HFFc6 (cell line): ENCODE measurements around the gene DDAH1. TPM values are rescaled to one million over a fixed set of nuclear protein-coding genes. Genes with fewer than 3 reads are reported as not detected.

Experiments used
- DNase-seq: peaks from one replicate; pipeline ENCODE4 v3.0.0-alpha.2; 2018
- H3K27ac Mint-ChIP-seq: 2 replicates; pipeline ENCODE4 v1.8.0; 2020; ENCODE audit warnings: mild to moderate bottlenecking, mixed read lengths
- H3K27me3 Mint-ChIP-seq: 2 replicates; pipeline ENCODE4 v1.8.0; 2021; ENCODE audit warnings: mild to moderate bottlenecking, moderate library complexity, mixed read lengths; ENCODE audit not compliant: insufficient read depth
- H3K36me3 Mint-ChIP-seq: 2 replicates; pipeline ENCODE4 v1.8.0; 2021; ENCODE audit warnings: low read depth, mixed read lengths
- H3K4me1 Mint-ChIP-seq: 2 replicates; pipeline ENCODE4 v1.8.0; 2020; ENCODE audit warnings: low read depth, mixed read lengths
- H3K4me3 Mint-ChIP-seq: 2 replicates; pipeline ENCODE4 v1.8.0; 2020; ENCODE audit warnings: mild to moderate bottlenecking, moderate library complexity, mixed read lengths
- H3K9me3 Mint-ChIP-seq: 2 replicates; pipeline ENCODE4 v1.8.0; 2020; ENCODE audit warnings: mild to moderate bottlenecking, mixed read lengths
- total RNA-seq, 6 experiments: library from RNA; stranded (reverse); fragmentation: NEBNext Ultra II Directional; extraction: Animal tissue kit (Norgen Biotek cat#: 25700); gene quantifications; 2 replicates in 1 of 6; 3 replicates in 5 of 6; pipeline ENCODE4 v1.2.3, GENCODE V29; 2021
- TF ChIP-seq, protein P1 (sequence below): fragments of 200-600 bp; sonication (generic); IDR thresholded peaks from 2 replicates; pipeline ENCODE4 v1.5.0; 2021; ENCODE audit warnings: antibody characterized with exemption, mild to moderate bottlenecking

The DDAH1 gene
- total RNA-seq, 6 experiments from 2014 or later, result 235 to 320 (median 277) TPM

DNA sequence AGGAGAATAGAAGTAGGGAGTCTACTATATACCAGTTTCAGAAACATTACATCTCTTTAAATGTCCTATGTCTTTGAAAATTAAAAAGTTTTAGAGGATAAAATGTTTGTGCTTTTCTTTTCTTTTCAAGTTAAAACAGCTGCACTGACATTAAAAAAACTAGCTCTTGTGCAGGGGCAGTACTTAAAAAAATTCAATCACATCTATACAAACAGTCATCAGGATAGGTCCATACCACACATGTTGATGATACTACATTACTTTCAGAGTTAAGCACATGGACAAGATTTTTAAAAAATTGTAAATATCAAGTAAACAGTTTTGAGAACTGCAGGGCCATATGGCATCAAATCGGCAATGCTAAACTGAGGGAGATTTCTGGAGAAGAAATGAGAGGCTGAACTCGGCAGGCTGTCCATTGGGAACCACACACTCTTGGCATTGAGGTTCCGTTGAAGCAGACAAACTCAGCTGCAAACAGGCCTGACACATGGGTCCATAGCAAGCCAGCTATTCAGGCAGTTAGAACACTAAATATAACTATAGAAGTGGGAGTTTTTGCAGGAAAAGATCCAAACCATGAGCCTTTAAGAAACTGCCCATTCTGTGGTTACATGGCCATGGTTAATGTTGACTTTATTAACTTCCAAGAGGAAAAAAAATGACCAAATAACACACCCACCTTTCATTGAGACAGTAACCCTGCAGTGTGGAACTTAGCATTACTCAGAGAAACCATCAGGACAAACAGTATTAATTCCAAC lies 104.0 kb downstream of the DDAH1 start:
- H3K4me1 Mint-ChIP-seq, result peaks cover 97% of the 10 kb centered on the region
- no peaks in the 10 kb centered on the region for H3K9me3 Mint-ChIP-seq
- peaks cover 58% of the 10 kb centered on the region for H3K36me3 Mint-ChIP-seq
- TF ChIP-seq, protein P1, sequence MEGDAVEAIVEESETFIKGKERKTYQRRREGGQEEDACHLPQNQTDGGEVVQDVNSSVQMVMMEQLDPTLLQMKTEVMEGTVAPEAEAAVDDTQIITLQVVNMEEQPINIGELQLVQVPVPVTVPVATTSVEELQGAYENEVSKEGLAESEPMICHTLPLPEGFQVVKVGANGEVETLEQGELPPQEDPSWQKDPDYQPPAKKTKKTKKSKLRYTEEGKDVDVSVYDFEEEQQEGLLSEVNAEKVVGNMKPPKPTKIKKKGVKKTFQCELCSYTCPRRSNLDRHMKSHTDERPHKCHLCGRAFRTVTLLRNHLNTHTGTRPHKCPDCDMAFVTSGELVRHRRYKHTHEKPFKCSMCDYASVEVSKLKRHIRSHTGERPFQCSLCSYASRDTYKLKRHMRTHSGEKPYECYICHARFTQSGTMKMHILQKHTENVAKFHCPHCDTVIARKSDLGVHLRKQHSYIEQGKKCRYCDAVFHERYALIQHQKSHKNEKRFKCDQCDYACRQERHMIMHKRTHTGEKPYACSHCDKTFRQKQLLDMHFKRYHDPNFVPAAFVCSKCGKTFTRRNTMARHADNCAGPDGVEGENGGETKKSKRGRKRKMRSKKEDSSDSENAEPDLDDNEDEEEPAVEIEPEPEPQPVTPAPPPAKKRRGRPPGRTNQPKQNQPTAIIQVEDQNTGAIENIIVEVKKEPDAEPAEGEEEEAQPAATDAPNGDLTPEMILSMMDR, result no peak
- peaks cover 6% of the 10 kb centered on the region for H3K27me3 Mint-ChIP-seq
- DNase-seq, result peak; percentile 41
- H3K27ac Mint-ChIP-seq, result peak overlapping the region; percentile 86
- peak overlapping the region; percentile 48 for H3K4me3 Mint-ChIP-seq

DNA sequence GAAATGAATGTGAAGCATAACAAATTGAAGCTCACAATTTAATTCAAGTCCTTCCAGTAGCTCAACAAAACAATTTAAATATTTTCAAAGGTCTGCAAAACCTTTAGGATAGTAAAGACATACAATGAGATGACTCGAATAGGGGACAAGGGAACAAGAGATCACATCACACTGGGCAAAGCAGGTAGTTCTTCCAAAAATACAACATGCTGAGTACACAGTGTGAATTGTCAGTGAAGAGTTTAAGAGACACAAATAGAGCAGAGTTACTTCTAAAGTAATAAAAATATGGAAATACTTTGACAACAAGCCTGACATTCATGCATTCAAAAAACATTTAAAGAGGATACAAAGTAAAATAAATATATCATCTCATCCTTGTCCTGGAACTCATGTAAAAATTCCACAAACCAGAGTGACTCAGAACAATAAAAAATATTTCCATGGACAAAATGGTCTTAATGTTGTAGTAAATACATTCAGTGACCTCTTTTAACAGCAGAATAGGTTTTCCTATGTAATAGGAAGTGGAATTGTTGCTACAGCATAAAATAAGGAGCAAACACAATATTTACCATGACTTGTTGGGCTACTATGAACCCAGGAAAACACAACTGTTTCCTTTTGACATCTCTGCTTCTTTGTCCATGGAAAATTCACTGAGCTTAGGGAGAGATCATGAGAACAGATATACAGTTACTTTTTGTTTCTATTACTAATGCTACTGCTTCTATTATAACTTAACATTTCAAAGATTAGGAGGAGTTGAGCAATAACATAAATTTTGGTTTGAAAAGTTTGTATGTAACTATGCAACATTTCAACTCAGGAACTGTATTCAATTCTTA lies 104.9 kb downstream of the DDAH1 start:
- TF ChIP-seq, protein P1, result no peak
- peak; percentile 64 for DNase-seq
- Mint-ChIP-seq H3K9me3 (no peaks in the 10 kb centered on the region), H3K4me3 (peak overlapping the region; percentile 48), H3K27me3 (peaks cover 6% of the 10 kb centered on the region), H3K27ac (peak overlapping the region; percentile 86), H3K36me3 (peaks cover 57% of the 10 kb centered on the region), H3K4me1 (peaks cover 97% of the 10 kb centered on the region)

DNA sequence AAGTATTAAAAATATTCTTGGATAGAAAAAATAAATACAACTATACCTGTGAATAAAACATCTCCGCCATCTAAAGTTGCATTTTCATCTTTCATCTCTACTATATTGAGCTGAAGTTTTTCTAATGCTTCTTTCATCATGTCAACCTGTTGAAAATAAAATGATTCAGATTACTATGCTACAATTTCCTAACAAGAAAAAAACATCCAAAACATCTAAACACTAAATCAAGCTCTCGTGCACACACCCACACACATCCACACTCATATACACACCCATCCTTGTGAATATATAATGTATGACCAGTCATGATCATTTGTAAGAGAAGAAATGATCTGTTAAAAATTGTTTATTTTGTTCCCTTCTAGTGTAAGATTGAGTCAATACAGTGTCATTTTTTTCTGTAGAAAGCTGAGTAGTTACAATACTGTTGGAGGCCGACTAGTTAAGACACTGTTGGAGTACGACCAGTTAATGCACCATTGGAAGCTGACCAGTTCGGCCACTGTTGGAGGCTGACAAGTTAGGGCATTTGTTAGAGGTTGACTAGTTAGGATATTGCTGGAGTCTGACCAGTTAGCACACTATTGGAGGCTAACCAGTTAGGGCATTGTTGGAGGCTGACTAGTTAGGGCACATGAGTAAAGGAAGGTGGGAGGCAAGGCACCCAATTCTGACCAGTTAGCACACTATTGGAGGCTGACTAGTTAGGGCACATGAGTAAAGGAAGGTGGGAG lies 106.1 kb downstream of the DDAH1 start:
- Mint-ChIP-seq H3K27me3 (0 out of 2 replicates have a peak, but pooled peaks cover under 1% of the 10 kb centered on the region), H3K36me3 (peaks cover 58% of the 10 kb centered on the region), H3K4me3 (peak overlapping the region; percentile 48), H3K27ac (peak overlapping the region; percentile 86), H3K9me3 (no peaks in the 10 kb centered on the region), H3K4me1 (peaks cover 97% of the 10 kb centered on the region)
- DNase-seq, result no peak
- TF ChIP-seq, protein P1, result no peak

DNA sequence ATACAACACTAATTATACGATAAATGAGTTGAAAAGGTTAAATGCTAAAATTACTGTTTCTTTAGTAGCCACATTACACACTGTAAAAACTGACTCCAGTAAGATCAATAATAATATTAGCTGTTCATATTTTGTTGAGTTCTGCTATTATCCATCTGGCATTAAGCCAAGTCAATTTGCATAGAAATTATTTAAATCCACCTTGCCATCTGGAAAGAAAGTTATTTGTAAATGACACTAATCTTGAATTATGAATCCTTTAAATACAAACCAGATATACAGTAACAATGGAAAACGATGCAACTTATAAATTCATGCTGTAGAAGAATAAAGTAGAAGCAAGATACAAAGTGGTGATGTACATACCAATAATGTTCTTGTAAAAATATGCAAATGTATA lies 107.1 kb downstream of the DDAH1 start:
- Mint-ChIP-seq H3K27ac (no peak overlapping the region), H3K36me3 (peaks cover 55% of the 10 kb centered on the region), H3K4me1 (peaks cover 91% of the 10 kb centered on the region), H3K4me3 (no peak overlapping the region), H3K9me3 (no peaks in the 10 kb centered on the region), H3K27me3 (0 out of 2 replicates have a peak, but pooled peaks cover 4% of the 10 kb centered on the region)
- no peak for DNase-seq
- TF ChIP-seq, protein P1, result no peak

DNA sequence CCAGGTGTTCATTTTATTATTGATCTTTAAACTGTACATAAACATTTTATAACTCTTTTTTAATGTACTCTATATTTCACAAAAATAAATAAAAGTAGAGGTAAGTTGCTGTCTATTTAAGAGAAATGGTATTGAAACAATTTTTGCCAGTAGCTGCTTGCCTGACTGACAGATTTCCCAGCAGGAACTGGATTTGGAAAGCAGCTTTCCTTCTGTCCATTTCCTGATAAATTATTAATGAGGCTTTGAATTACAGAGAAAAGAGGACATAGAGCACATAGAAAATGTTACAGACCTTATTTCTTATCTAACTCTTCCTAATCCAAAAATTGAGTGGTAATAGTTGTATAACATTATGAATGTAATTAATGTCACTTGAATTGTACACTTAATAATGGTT lies 108.8 kb downstream of the DDAH1 start:
- Mint-ChIP-seq H3K9me3 (no peaks in the 10 kb centered on the region), H3K36me3 (peaks cover 61% of the 10 kb centered on the region), H3K4me1 (peaks cover 74% of the 10 kb centered on the region), H3K4me3 (no peak overlapping the region), H3K27me3 (peaks cover 6% of the 10 kb centered on the region; the same call in 1 of the 2 replicates), H3K27ac (peak overlapping the region; percentile 46)
- TF ChIP-seq, protein P1, result no peak
- DNase-seq, result no peak
